Cortex of kidney (tissue), 1 donor: ENCODE results near the gene VDR.
"Not testable (repeated sequence)": the region's sequence is repeated elsewhere in the genome, so short reads cannot be mapped to it uniquely, and the experiment has no call there.

Experiments
- DNase-seq: peaks from one replicate; lab custom pipeline; 2025; lab: John Stamatoyannopoulos, UW

VDR gene

DNA sequence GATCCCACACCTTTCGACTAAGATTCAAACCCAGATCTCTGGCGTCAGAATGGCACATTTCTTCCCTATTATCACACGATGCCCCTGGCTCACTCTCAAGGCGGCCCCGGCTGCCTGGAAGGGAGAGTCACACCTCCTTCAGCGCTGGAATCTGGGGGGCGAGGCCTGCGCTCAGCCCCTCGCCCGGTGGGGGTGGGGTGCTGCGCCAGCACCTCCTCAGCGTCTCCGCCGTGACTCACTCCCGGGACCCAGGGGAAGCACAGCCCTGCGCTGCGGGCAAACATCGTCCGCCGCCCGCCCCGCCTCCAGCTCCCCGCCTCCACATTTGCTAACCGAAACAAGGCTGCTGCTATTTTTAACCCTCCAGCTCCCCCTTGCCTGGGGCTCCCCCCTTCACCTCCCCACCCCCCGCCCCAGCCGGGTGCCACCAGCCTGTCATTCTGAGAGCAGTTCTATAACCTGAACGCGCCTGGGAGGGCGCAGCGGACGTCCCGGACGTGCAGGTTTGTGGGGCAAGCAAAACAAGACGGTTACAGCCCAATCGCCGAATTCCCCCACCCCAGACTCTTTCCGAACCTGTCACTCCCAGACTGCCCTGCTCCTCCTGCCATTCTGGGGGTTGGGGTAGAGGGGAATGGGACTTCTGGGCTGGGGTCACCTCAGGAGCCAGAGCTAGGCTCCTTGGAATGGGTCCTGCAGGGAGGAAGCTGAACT is 91.8 kb downstream of the VDR start:
- DNase-seq, result no peak

DNA sequence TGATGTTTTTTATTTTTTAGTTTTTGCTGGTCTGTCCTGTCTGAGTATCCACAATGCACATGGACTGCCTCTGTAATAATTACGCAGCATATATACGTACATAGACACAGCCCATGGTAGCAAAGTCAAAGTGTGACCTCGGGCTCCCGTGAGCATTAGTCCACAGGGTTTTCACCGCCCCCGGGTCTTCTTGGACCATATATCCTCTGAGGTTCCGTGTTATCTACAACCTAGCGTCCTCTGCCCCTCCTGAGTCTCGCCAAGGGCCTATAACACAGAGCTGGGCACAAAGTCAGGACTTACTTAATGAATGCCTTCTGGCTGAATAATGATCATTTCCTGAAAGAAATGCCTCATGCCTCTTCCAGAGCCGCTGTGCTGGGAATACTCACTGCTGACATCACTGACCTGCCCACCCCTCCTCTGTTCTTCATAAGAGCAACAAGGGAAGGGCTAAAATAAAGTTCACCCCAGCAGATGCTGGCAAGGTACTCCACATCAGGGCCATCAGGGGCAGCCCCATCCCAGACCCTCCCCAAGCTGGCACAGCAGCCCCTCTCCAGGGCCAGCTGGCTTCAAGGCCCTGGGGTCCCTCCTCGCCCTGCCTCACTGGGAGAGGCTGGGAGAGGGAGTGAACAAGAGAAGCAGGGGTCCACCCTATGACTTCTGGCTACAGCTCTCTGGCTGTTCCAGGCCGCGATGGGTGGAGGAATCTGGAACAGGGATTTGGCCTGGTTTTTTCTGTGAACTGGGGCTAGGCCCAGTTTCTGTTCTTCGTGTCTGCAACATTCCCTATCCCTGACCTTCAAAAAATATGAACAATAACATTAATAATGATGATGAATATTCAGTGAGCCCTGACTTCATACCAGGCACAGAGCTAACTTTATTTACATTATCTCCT is 93.0 kb downstream of the VDR start:
- no peak for DNase-seq

DNA sequence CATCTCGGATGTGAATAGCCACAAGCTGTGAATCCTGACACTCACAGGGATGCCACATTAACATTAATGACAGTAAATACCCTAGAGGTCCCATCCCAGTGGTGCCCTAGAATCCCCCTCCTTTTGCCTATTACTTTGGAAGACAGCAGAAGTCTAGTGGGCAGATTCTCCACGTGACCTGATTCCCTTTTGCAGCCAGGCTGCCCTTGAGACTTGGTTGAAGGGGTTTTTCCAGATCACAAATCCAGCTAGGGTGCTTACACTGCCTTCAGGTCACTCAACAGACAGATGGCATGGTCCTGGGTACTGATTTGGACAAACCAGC is 93.8 kb downstream of the VDR start:
- no peak for DNase-seq

DNA sequence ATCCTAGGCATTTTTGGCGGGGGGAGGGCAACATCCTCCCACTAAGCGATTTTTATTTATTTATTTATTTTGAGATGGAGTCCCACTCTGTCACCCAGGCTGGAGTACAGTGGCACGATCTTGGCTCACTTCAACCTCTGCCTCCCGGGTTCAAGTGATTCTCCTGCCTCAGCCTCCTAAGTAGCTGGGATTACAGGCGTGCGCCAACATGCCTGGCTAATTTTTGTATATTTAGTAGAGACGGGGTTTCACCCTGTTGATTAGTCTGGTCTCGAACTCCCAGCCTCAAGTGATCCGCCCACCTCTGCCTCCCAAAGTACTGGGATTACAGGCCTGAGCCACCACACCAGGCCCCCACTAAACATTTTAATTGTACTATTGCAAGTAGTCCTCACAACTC is 95.3 kb downstream of the VDR start:
- DNase-seq, result not testable (repeated sequence)

DNA sequence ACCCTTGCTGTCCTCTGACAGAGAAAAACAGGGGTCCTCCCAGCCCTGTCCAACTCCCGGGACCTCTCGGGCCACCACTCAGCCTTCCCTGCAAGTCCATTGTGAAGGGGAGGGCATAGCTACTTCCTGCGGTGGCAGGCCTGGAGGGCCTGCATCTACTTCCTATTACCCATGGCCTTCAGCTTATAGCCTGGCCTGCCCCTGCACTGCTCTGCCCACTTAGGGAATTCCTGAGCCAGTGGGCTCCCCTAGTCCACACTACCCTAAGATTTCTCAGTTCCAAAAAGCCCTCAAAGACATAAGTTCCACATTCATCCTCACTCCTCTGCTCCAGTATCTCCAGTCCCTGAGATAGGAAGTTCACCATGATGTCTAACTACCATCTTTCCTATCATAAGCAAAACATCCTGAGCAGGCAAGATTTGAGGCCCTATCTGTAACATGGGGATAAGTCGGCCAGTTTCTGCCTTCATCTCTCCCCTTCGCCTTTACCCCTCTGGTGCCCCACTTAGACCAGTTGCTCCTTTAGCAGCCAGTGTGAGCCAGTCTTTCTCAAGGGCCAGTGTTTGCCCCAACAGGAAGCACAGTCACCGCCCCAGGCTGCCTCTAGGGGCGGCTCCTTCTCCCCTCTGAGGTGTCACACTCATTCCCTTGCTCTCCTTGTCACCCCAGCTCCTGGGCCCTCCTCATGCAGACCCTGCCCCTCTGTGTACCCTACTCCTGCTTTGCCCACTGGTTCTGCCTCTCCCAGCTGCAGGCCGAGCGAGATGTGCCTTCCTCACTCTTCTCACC is 96.0 kb downstream of the VDR start:
- DNase-seq, result no peak

DNA sequence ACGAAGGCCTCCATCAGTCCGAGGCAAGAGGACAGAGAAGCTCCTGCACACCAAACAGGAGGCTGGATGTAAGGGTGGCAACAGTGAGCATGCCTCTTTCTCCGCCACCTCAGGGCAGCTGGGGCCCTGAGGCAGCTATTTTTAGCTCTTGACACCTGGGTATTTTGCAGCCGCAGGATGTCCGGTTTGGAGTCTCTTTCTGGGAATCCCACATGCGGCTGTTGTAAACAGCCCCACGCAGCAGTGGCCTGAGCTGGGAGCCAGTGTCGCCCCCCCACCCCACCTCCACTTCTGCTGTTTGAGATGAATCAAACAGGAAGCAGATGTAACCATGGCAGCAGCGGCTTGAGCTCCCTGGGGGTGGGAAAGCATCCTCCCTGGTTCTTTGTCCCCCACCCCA is 96.7 kb downstream of the VDR start:
- no peak for DNase-seq

DNA sequence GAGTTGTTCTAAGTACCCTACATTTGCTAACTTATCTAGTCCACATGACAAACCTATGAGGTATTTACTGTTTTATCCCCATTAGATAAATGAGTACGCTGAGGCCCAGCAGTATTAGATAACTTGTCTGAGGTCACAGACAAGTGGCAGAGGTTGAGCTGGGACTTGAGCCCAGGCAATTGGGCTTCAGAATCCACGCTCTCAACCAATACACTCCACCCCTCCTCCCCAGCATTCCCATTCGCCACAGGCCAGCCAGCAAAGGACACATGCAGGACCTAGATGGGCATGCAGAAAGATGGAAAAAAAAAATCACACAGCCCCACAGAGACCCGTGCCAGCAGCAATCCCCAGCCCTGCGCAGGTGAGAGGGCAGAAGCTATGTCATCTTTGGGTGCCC is 97.5 kb downstream of the VDR start:
- no peak for DNase-seq

DNA sequence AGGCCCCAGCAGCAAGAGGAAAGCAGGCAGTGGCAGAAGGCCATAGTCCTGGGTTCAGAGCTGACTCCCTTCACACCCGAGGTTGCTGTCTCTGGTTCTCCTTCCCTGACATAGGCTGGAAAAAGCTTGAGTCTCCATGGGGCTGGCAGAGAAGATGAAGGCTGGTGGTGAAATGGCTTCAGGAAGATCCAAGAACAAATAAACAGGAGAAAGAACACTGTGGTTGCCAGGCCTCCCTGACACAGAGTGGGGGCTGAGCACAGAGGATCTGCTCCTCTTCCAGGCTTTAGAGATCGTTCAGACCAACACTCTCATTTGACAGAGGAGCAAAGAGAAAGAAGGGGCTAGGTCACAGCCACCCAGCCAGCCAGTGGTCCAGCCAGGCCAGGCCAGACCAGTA is 99.4 kb downstream of the VDR start:
- no peak for DNase-seq

DNA sequence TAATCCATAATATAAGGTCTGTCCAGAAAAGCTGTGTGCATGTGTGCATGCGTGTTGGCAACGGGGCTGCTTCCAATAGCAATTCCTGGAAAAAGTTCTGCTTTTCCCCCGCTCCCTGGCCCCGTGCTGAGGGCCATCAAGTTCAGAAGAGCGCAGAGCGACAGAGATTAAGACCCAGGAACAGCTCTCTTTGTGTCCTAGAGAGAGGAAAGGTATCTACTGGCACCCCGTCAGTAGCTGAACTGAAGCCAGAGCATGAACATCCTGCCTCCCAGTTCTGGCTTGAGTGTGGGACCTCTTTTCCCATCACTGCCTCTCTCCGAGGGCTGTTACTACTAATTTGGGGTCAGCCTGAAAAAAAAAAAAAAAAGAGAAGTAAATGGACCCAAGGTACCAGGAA is 100.6 kb downstream of the VDR start:
- DNase-seq, result no peak

DNA sequence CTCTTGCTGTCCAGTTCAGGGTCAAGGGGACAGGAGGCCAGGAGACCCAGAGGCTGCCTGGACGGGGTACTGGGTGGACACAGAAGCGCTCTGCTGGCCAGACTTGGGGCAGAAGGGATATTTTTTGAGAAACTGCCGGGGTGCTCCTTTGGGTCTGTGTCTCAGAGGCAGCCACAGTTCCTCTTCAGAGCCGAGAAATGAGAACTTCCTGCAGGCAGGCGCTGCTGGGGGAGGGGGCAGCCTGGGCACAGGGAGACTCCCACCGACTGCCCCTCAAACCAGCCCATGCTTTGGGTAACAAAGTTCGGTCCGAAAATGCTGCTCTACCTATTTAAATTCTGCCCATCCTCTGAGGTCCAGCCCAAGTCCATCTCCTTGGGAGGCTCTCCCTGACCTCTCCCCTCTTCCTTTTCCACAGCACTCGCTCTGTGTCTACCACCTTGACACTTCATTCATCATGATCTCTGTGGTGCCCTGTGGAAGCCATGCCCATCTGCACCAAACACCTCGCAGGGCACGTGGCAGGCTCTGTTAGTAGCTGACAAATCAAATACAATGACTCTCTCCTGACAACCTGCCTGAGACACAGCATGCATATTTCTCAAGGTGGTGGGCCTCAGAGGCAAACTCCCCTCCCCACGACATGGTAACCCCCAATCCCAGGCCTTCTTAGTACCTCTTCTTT is 101.5 kb downstream of the VDR start:
- no peak for DNase-seq

DNA sequence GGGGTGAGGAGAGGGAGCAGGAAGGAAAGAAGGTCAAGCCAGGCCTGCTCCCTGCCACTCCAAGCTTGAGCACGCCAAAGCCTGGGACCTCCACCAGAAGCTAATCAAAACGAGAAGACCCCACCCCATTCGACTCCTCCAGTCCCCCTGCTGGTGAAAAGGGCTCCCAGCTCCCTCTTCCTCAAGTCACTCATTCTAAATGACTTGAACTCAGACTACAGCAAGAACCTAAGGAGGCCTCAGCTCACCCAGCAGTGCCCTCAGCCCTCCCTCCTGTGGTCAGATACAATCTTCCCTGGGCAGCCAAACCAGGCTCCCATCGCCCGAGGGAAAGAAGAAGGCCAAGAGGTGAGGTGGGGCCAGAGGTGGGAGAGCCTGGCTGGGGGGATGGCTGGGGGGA is 102.5 kb downstream of the VDR start:
- DNase-seq, result no peak

DNA sequence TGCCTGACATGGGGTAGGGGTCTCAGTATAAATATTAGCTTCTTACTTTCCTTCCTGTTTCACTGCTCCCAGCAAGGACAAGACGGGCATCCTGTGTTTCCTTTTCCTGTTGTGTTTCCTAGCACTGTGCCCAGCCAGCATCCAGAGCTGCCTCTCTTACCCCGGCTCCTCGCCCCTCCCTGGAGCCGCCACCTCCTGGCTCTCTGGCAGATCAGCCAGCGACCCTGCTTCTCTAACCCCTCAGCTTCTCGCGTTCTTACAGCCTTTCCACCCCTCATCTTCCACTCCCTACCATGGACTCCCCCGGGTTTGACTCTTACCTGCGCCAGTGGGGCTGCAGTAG is 102.9 kb downstream of the VDR start:
- DNase-seq, result no peak

DNA sequence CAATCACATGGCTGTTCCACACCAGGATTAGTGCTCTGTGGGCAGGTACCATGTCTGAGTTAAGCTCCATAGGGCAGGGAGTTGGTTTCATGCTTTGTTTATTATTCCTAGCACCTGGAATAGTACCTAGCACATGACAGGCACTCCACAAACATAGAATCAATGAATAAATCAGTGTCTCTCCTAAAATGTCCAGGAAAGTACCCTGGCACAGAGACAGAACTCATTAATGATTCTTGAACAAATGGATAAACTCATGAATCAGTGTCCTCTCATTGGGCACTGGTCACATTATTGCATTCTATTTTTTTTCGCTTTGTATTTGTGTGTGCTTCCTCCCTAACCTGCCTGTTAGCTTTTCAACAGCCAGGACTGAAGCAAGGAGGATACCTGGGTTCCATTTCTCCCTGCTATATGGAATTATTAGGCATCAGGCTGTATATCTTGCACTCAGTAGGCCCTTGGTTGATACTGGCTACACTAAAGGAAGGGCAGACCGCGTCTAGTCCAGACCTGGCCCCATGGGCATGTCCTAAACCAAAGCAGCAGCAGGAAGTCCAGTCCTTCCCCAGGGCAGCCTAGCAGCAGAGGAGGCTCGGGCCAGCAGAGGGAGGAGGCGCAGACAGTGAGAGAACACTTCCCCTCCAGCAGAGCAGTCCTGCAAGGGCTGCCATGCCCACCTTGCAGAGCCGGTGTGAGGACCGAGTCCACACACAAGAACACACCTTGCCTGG is 103.5 kb downstream of the VDR start:
- no peak for DNase-seq

DNA sequence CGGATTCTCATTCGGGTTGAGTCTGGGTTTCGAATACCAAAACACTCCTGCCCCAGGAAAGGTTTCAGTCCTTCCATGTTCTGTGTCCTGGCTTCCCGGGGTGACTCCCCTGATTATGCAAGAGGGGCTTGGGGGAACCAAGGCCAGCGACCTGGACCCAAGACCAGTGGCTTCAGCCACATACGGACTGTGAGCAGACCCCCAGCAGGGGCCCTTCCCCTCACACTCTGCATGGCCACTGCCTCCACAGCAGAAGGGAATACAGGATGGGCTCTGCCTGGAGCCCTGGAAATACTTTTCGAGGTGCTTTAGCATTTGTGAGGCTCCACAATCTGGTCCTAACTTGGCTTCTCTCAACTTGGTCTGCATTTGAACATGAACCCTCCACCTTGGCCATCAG is 104.2 kb downstream of the VDR start:
- DNase-seq, result no peak

DNA sequence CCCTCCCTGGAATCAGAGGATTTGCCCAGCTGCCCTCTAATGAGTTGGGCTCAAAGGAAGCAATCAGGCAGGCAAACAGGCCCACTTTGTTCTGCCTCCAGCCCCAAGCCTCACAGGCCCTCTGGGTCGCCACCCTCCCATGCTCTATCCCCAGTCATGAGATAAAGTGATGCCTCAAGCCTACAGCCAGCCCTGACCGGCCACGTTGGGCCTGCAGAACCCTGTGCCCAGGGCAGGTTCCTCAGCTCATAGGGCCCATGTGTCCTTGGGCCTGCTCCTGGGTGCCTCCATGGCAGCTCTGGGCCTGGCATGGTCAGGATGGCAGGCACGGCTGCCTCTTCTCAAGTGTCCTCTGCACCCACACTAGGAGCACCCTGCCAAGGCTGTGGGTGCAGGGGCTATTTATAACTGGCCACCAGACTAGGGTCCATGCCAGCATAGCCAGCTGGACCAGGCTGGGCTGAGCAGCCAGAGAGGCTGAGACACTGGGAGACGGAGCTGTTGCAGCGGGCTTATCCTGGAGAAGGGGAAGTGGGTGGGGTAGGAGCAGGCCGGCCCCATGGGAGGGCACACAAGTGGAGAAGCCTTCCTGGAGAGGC is 105.3 kb downstream of the VDR start:
- DNase-seq, result no peak

DNA sequence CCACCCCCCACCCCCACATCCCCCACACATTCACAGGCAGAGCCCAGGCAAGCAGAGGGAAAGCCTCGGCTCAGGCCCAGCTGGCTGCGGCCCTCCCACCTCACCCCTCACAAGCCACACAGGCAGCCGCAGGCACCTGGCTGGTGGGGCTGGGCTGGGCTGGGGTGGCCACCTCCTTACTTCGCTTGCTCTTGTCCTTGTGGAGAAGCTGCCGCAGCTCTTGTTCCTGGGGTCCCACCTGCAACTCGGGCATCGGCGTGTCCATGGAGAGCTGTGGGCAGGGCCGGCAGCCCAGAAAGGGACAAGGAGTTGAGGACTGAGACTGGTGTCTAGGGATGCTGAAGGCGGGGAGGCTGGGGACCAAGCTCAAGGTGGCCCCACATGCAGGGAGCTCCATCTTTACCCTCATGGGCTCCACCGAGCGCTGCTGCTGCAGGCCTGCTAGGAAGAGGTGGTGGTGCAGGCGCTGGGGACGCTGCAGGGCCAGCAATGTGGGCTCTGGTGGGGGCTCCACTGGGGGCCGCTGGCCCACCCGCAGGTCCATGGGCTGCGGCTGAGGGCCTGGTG is 106.3 kb downstream of the VDR start:
- no peak for DNase-seq

DNA sequence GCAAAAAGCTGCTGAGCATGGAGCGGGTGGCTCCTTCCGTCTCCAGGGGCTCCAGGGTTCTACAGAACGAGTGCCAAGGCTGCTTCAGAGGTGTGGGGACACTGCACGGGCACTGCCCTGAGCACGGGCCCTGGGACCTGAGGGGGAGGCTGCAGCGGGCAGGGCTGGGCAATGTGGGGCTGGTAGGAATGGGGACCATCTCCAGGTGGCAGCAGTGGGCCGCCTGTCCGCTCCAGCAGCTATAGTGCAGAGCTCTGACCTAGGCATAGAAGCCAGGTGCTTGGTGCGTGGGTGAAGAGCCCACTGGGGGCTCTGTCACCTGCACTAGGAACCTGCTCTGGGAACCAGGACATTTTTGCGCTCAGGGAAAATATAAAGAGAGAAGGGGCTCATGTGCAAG is 107.4 kb downstream of the VDR start:
- DNase-seq, result no peak

DNA sequence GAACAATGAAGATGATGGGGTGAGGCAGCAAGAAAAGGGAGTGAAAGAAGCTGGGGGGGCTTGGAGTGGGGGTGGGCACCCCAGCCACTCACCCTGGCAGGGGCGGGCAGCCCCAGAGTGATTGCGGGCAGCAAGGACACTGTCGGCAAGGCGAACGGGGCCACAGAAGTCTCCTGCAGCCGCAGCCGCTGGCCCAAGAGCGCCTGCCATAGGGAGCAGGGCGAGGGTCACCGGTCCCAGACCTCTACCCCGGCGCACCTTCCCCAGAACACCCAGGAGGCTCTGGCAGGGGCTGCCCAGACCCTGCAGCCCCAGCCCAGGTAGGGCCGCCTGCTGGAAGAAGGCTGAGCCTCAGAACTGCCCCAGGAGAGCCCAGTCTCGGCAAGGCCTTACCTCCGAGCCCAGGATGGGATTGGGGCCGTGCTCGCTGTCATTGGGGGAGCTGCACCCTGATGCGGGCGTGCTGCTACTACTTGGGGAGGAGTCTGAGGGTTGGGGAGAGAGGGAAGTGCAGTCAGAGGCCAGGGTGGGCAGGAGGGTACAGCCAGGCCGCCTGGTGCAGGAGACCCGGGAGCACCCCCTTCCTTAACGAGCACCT is 108.9 kb downstream of the VDR start:
- DNase-seq, result no peak

DNA sequence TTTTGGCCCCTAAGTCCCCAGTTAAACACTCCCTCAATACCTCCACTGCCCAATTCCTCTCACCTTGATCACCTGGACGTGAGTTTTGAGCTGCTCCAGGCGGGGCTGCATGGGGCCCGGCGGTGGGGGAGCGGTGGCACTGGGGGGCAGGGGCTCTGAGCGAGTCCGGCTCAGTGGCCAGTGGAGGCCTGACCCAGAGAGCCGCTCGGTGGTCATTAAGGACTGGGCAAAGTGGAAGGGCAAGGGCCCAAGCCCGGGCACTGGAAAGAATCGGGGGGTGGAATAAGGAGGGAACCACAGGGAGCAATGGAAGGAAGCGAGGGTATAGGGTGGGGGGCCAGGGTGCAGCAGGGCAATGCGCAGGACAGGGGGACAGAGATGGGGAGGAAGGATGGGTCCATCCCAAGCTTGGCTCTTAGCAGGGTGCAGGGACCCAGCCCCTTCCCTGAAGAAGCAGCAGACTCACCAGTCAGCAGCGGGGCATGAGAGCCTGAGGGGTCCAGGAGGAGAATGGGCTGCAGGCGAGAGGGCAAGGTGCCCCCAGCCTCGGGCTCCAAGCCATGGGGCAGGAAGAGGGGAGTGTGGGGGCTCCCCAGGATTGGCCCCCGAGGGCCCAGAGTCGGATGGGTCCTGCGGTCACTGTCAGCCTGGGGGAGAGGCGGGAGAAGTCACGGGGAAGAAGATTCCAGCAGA is 109.5 kb downstream of the VDR start:
- DNase-seq, result no peak

DNA sequence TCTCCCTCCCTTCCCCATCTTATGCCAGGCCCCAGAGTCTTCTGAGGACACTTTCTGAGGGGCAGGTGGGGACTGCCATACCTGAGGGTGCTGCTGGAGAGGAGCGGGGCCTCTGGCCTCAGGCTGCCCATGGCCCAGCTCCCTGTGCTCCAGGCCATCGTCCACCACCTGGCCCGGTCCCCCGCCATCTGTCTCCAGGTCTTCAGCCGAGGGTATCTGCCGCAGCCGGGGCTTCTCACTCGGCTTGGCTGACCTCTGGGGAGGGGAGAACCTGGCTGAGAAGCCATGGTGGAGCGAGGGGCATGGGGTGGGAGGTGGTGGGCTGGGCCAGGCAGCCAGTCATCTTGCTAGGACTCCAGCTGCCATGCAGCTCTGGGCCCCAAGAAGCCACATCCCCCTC is 110.1 kb downstream of the VDR start:
- DNase-seq, result no peak
